Stomach (tissue), 9 donors: ENCODE measurements around the gene KANSL1. TPM values are rescaled to one million over a fixed set of nuclear protein-coding genes. Genes with fewer than 3 reads are reported as not detected.
A peak's percentile ranks its signal among the peaks of the same experiment; 100 is the strongest.

Experiments used
- DNase-seq, 2 donors: peaks; one replicate each; pipeline versions ENCODE4 v3.0.0 to v3.0.0-alpha.2; 2013 to 2019
- H3K27ac ChIP-seq, 5 donors: fragments of 200-600 bp in 4 of 5; sonication (generic) in 4 of 5; one replicate each; pipeline ENCODE4 v1.5.1; 2013 to 2019; ENCODE audit warnings: mild to moderate bottlenecking in 1 of 5, moderate library complexity in 1 of 5
- H3K27me3 ChIP-seq, 3 donors: fragments of 200-600 bp; sonication (generic); one replicate each; pipeline ENCODE4 v1.5.1; 2017 to 2019; ENCODE audit warnings: mixed run types in 1 of 3
- H3K36me3 ChIP-seq, 4 donors: fragments of 200-600 bp; sonication (generic); 1 replicate in 3 of 4; 2 replicates in 1 of 4; pipeline ENCODE4 v1.5.1; 2016 to 2019
- H3K4me1 ChIP-seq, 4 donors: fragments of 200-600 bp; sonication (generic); one replicate each; pipeline ENCODE4 v1.5.1; 2016 to 2019
- H3K4me3 ChIP-seq, 4 donors: fragments of 200-600 bp; sonication (generic) in 3 of 4; one replicate each; pipeline ENCODE4 v1.5.1; 2016 to 2019; ENCODE audit warnings: mild to moderate bottlenecking in 1 of 4
- H3K9me3 ChIP-seq, 4 donors: fragments of 200-600 bp; sonication (generic); one replicate each; pipeline ENCODE4 v1.5.1; 2016 to 2019
- EP300 ChIP-seq: sonication (generic); formaldehyde crosslinking; IDR thresholded peaks from one replicate; pipeline ENCODE4 v1.6.1; 2017; ENCODE audit warnings: antibody characterized with exemption
- POLR2A ChIP-seq, 4 donors: fragments of 450-650 bp; IDR thresholded peaks; one replicate each; pipeline ENCODE4 v1.6.1; 2016; ENCODE audit warnings: antibody characterized with exemption in 4 of 4, control low read depth in 2 of 4, mild to moderate bottlenecking in 1 of 4, moderate library complexity in 1 of 4
- POLR2AphosphoS5 ChIP-seq, 3 donors: sonication (generic); formaldehyde crosslinking; IDR thresholded peaks; one replicate each; pipeline ENCODE4 v1.6.1; 2016; ENCODE audit warnings: antibody characterized with exemption in 3 of 3
- WGBS, 5 donors: extraction: QIAGEN DNeasy Blood & Tissue Kit in 3 of 5; methylation state at CpG; one replicate each; pipeline versions ENCODE4 v1.1.5 to v1.1.7; 2013 to 2018; 5-methylcytosine and 5-hydroxymethylcytosine counted together
- intact Hi-C: fragments of 100-400 bp; cut with DNase I; formaldehyde crosslinking; loops from one replicate; pipeline ENCODE4 v1.15.1; 2023; ENCODE audit warnings: low total_unique reads
- polyA plus RNA-seq, 3 donors: library from polyadenylated mRNA; stranded (reverse); fragments of 200-250 nt; gene quantifications; one replicate each; pipeline ENCODE4 v1.2.3, GENCODE V29; 2013
- total RNA-seq, 5 donors: library from RNA; depleted of rRNA; stranded (reverse); fragments of >200 nt; gene quantifications; one replicate each; pipeline versions ENCODE4 v1.1.0 to v1.2.3, GENCODE V29; 2014 to 2016
- TF ChIP-seq, protein P1 (sequence below), 7 experiments: fragments of 450-650 bp in 4 of 7; fragments of 200-600 bp in 3 of 7; sonication (generic) in 3 of 7; IDR thresholded peaks; one replicate each; pipeline ENCODE4 v1.5.1; 2016 to 2019; ENCODE audit warnings: antibody characterized with exemption in 7 of 7, control low read depth in 2 of 7, mild to moderate bottlenecking in 1 of 7
- donor health status: healthy with polysubstance abuse.
- donor health status: Bipolar disorder and iron deficiency.
- donor health status: healthy.

Gene KANSL1
- total and polyA plus RNA-seq, 8 donors: 9.2 to 288 (median 127) TPM

DNA sequence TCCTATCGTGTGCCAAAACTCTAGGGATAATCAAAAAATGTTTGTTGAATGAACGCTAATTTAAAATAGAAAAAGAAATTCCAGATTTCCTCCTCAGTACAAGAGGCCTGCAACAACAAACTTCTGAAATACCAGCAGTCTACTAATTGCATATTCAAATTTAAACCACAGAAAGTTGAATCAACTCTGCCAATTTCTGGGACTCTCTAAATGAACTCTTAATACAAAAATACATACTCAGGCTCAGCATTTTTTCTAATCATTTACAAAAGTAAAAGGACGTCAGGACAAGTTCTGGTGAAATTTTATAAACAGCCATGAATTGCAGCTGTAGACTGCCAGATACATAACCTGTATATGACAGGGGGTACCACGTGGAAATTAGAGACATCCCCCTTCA lies 49.0 kb downstream of the KANSL1 start:
- WGBS, 5 donors: 36 to 52% (median 47%) methylated on average over 4 of the region's 4 CpGs
- Histone ChIP-seq H3K36me3 (no peaks in the 10 kb centered on the region), H3K9me3 (no peaks in the 10 kb centered on the region), H3K4me1 (peaks cover 13 to 96% (median 61%) of the 10 kb centered on the region in 4 donors), H3K27me3 (no peaks in the 10 kb centered on the region), H3K4me3 (no peak overlapping the region), H3K27ac (peak overlapping the region in 1 of 5 donors; percentile 8)
- intact Hi-C loops: no loop called here
- no peak for DNase-seq
- no peak for TF ChIP-seq POLR2A (IDR thresholded peaks at IDR 0.05)

DNA sequence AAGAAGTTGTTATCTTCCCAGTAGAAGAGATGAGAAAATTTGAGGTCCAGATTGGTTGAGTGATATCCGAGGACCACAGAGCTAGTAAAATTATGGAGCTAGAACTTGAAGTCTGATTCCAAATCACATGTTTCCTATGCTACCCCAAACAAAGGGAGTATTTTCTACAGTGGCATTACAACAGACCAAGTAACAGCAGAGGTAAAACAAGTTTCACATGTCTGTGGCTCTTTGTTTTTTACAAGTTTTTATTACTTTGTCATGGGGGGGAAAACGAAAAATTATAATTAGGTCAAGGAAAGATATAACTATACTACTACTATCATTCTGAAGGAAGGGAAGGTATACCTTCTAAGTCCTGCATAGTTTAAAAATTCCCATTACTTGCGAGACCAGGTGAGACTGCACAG lies 49.4 kb downstream of the KANSL1 start:
- Histone ChIP-seq H3K27ac (no peak overlapping the region), H3K4me1 (peaks cover 14 to 96% (median 62%) of the 10 kb centered on the region in 4 donors), H3K27me3 (no peaks in the 10 kb centered on the region), H3K36me3 (no peaks in the 10 kb centered on the region), H3K4me3 (no peak overlapping the region), H3K9me3 (no peaks in the 10 kb centered on the region)
- 50 to 67% (median 65%) methylated on average over 3 of the region's 3 CpGs for WGBS, 5 donors
- TF ChIP-seq POLR2A (IDR thresholded peaks at IDR 0.05): no peak
- no peak for TF ChIP-seq POLR2AphosphoS5 (IDR thresholded peaks at IDR 0.05)
- no peak for TF ChIP-seq EP300
- TF ChIP-seq, protein P1, sequence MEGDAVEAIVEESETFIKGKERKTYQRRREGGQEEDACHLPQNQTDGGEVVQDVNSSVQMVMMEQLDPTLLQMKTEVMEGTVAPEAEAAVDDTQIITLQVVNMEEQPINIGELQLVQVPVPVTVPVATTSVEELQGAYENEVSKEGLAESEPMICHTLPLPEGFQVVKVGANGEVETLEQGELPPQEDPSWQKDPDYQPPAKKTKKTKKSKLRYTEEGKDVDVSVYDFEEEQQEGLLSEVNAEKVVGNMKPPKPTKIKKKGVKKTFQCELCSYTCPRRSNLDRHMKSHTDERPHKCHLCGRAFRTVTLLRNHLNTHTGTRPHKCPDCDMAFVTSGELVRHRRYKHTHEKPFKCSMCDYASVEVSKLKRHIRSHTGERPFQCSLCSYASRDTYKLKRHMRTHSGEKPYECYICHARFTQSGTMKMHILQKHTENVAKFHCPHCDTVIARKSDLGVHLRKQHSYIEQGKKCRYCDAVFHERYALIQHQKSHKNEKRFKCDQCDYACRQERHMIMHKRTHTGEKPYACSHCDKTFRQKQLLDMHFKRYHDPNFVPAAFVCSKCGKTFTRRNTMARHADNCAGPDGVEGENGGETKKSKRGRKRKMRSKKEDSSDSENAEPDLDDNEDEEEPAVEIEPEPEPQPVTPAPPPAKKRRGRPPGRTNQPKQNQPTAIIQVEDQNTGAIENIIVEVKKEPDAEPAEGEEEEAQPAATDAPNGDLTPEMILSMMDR (IDR thresholded peaks at IDR 0.05): no peak
- DNase-seq: no peak
- intact Hi-C loops: no loop called here

DNA sequence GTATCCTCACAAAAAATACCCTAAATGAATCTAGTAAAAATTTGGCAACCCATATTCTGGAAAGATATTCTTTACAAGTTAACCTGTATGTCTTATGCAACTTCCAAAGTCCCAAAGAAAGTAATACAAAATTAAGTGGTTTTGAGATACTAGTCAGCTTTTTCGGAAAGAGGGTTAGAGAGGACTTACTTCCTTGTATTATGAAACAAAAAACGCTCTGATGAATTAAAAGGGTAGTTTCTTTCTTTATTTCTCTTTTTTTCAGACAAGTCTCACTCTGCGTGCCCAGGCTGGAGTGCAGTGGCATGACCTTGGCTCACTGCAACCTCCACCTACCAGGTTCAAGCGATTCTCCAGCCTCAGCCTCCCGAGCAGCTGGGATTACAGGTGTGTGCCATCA lies 51.6 kb downstream of the KANSL1 start:
- Histone ChIP-seq H3K4me3 (no peak overlapping the region), H3K9me3 (no peaks in the 10 kb centered on the region), H3K36me3 (no peaks in the 10 kb centered on the region), H3K27ac (no peak overlapping the region), H3K27me3 (no peaks in the 10 kb centered on the region), H3K4me1 (peaks cover 14 to 99% (median 67%) of the 10 kb centered on the region in 4 donors)
- WGBS, 5 donors: 76 to 81% (median 77%) methylated on average over 5 of the region's 5 CpGs
- no peak for TF ChIP-seq POLR2A (IDR thresholded peaks at IDR 0.05)
- no peak for TF ChIP-seq POLR2AphosphoS5 (IDR thresholded peaks at IDR 0.05)
- TF ChIP-seq, protein P1 (IDR thresholded peaks at IDR 0.05): no peak
- no peak for TF ChIP-seq EP300
- intact Hi-C loops: no loop called here
- DNase-seq: no peak

DNA sequence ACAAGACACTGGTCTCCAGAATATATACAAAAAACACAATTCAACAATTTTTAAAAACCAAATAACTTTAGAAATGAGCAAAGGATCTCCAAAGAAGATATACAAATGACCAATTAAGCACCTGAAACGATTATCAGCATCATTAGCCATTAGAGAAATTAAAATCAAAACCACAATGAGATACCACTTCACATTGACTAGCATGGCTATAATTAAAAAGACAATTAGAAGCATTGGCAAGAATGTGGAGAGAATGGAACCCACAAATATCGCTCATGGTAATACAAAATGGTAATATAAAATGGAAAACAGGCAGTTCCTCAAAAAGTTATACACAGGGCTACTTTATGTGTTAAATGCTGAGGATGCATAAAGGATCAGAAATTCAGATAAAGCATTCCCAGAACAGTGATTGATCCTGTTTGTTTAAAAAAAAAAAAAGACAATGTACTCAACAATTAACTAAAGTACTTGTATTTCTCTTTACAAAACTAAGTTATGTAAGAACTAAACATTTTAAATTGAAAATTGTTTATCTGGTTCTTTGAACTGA lies 52.5 kb downstream of the KANSL1 start:
- peaks cover 14 to 100% (median 64%) of the 10 kb centered on the region in 4 donors for H3K4me1 ChIP-seq
- WGBS, 5 donors: 84 to 91% (median 90%) methylated on average over 2 of the region's 2 CpGs
- intact Hi-C loops: no loop called here
- H3K27me3 ChIP-seq: no peaks in the 10 kb centered on the region
- no peak overlapping the region for H3K4me3 ChIP-seq
- no peaks in the 10 kb centered on the region for H3K36me3 ChIP-seq
- no peak overlapping the region for H3K27ac ChIP-seq
- H3K9me3 ChIP-seq: no peaks in the 10 kb centered on the region
- no peak for DNase-seq
- TF ChIP-seq POLR2A (IDR thresholded peaks at IDR 0.05) (no peak), EP300 (no peak), POLR2AphosphoS5 (IDR thresholded peaks at IDR 0.05) (no peak)
- TF ChIP-seq, protein P1 (IDR thresholded peaks at IDR 0.05): no peak

DNA sequence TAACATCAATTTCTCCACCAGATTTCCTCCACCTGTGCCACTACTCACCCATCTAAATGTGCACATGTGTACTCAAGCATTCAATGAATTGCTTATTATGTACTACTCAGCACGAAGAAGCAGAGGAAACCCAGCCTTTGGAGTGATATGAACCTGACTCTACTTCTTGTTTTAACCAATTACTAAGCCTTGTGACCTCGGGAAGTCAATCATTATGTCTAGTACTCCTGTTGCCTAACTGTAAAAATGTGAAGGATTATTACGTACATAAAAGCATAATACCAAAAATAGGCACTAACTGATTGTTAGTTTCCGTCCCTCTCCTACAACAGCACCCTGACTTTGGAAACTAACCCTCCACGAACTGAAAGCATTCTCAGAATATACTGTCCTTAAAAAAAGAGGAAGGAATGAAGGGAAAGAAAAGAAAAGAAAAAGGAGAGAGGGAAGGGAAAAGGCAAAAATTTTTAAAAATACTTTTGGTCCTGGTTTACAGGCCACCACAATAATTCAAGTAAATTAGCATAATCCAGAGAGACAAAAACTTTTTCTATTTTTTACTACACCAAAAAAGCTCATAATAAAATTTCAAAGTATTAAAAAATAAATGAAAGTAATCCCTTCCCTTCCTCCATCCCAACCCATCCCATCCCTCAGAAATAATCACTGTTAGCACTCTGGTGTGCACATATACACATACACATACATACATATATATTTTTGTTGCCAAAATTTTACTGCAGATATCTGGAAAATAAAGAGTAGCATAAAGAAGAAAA lies 53.6 kb downstream of the KANSL1 start:
- Histone ChIP-seq H3K27me3 (no peaks in the 10 kb centered on the region), H3K4me1 (peaks cover 14 to 98% (median 62%) of the 10 kb centered on the region in 4 donors), H3K4me3 (no peak overlapping the region), H3K36me3 (no peaks in the 10 kb centered on the region), H3K27ac (no peak overlapping the region), H3K9me3 (no peaks in the 10 kb centered on the region)
- WGBS, 5 donors: 48 to 65% (median 58%) methylated on average over 5 of the region's 5 CpGs
- intact Hi-C loops: no loop called here
- no peak for TF ChIP-seq POLR2A (IDR thresholded peaks at IDR 0.05)
- TF ChIP-seq EP300: no peak
- TF ChIP-seq, protein P1 (IDR thresholded peaks at IDR 0.05): no peak
- TF ChIP-seq POLR2AphosphoS5 (IDR thresholded peaks at IDR 0.05): no peak
- no peak for DNase-seq
